Right lobe of liver (tissue), 4 donors: ENCODE measurements around the gene MYPN.

Source experiments
- CTCF ChIP-seq, 4 donors: fragments of 200-600 bp in 3 of 4; fragments of 450-650 bp in 1 of 4; IDR thresholded peaks; one replicate each; pipeline versions ENCODE4 v1.5.1 to v1.8.0; 2016 to 2022; ENCODE audit warnings: antibody characterized with exemption in 4 of 4, mild to moderate bottlenecking in 2 of 4
- POLR2A ChIP-seq: fragments of 450-650 bp; IDR thresholded peaks from one replicate; pipeline ENCODE4 v1.6.1; 2017; ENCODE audit warnings: antibody characterized with exemption, mild to moderate bottlenecking
- donor health status: DM: no; HTN: no; CAD: no.
- donor health status: DM: no; HTN: no; CAD: no.
- donor health status: DM: no; HTN: yes; CAD: no.

- TF ChIP-seq POLR2A (no peak), CTCF (IDR thresholded peaks at IDR 0.05) (no peak)
These were observed 142.6 kb downstream of the MYPN start for GRCh38 chr10:68251625-68252495.
